ENCODE measurements around the gene NUDT12.

The NUDT12 gene

DNA sequence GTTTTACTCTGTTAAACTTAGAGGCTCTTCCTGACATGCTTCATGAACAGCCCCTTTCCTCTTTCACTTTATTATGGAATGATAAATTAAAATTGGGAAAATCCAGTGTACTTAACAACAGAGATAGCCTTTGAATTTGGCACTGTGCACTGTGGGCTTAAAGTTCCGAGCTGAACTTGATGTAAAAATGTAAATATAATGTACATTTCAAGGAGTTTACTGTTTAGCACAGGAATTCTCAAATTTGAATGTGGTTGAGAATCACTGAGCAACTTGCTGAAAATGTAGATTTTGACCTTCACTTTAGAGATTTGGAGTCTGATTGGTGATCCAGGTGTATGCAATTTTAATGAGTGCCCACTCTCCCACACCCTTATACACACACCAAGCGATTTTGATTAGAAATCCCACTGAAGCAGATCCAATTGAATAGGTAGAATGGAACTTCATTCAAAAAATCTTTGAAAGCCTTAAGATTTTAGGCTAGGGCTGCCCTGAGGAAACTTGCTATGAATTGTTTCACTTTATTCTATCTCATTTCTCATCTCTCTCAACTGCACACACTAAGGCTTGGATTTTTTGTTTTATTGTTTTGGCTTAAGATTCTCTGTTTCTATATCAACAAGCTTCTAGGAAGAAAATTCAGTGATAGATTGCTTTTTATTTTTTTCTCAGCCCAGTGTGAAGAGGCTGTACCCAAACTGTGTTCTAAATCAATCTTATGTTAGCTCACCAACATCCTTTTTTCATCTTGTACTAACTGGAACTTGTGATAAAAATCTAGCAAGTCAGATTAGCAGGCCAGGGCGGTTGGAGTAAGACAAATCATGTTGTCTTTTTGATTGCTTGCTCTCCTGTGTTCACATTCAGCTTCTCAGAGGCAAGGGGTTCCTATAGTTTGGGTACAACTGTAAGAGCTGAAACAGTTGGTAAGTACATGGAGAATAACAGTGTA lies 22.9 kb downstream of the NUDT12 start:
- no peak for DNase-seq

GRCh38 chr5:103532086-103532734 lies 30.4 kb downstream of the NUDT12 start:
- DNase-seq = no peak

- DNase-seq = no peak
These were observed 36.2 kb downstream of the NUDT12 start for GRCh38 chr5:103526164-103526915.

DNA sequence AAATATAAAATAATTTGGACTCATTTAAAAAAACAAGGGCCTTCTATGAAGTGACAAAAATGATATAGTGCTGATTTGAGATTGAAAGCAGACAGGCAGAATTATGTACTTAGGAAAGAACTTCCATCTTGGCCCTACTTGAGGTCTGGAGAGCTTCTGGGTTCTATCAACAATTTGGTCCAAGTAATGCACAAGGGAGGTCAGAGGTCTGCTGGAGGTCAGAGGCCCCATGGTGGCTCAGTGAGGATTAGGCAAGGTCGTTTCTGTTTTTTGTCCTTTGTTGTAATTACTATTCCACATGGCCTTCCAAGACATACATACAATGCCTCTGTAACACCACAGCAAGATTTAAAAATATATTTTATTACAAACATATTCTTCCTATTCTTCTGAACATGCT lies 37.2 kb downstream of the NUDT12 start:
- no peak for DNase-seq

DNA sequence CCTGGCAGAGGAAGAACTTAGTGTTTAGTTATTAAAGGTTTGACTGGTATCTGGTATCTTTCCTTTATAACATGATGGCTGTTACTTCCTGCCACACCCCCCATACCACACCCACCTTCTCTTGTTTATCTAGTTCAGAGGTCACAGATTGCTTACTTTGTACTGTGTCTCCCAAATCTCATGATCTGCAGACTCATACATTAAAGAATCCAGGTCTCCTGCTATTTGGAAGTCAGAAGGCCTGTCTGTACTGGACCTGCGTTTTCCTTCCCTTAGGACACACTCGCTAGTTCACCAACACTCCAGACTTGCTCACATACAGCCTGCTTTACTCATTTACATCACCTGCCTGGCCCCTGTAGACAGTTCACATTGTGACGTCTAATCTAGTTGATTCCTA lies 39.3 kb downstream of the NUDT12 start:
- no peak for DNase-seq

- no peak for DNase-seq
These were observed 40.0 kb downstream of the NUDT12 start for GRCh38 chr5:103522586-103522985.

- no peak for DNase-seq
These were observed 43.0 kb downstream of the NUDT12 start for GRCh38 chr5:103519550-103519949.

GRCh38 chr5:103514371-103514770 lies 48.2 kb downstream of the NUDT12 start:
- DNase-seq = no peak

DNA sequence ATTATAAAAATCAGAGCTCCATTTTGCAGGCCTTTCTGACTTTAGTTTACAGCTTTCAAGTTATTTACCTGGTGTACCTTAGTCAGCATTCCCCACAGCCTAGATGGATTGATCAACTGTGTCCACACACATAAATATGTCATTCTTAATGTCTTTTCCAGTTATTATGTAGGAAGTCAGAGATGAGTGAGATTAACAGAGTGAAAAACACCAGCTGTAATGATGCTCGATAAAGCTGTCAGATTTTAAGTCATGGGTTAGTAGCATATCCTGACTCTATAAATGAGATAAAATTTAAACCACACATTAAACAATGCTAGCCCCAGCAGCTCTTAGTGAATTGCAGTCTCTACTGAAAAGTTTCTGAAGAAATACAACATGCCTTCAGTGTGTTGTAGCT lies 48.9 kb downstream of the NUDT12 start:
- DNase-seq = no peak

DNA sequence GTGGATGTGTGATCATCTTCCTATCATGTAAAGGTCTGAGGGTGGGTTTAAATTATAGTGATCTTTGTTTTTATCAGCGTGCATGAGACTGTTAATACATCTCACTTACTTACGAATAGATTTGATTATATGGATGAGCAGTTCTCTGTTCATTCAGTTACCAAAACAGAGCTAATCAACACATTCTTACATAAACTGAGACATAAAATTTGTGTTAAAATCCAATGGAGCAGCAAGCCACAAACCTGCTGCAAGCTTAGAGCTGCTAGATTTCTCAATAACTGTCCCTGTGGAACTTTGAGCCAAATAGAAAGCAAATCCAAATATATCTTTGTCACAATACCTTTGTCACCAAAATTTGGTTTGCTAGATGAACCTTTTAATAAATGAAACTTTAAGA lies 50.1 kb downstream of the NUDT12 start:
- no peak for DNase-seq

DNA sequence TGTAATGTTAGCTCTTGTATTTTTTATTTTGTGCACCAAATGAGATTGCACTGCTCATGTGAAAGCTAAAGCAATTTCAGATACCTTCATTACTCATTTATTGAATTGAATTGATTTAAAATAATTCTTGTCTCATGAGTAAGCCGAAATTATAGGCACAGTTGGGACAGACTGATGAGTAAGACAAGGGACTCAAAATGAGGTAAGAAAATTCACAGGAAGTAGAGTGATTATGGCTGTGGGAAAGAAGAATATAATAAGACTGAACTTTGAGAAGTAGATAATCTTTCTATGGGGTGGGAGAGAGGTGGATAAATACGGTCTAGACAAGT lies 51.1 kb downstream of the NUDT12 start:
- no peak for DNase-seq

GRCh38 chr5:103510851-103511553 lies 51.6 kb downstream of the NUDT12 start:
- no peak for DNase-seq

GRCh38 chr5:103505581-103506305 lies 56.8 kb downstream of the NUDT12 start:
- peak in 1 of 2 donors; percentile 3 for DNase-seq

GRCh38 chr5:103503066-103503465 lies 59.5 kb downstream of the NUDT12 start:
- no peak for DNase-seq

GRCh38 chr5:103502662-103503061 lies 59.9 kb downstream of the NUDT12 start:
- no peak for DNase-seq

Measured in inflammatory macrophage (primary cell).